NCI-H146 treated with DMSO at 0.1 percent for 48 hours (cell line): ENCODE results near the gene FBH1.

ENCODE experiments used
- DNase-seq: peaks from one replicate; lab custom pipeline; 2025; ENCODE audit not compliant: unreplicated experiment; lab: John Stamatoyannopoulos, UW

The FBH1 gene

GRCh38 chr10:5976512-5977470, 86.7 kb downstream of the FBH1 start:
- no peak for DNase-seq

DNA sequence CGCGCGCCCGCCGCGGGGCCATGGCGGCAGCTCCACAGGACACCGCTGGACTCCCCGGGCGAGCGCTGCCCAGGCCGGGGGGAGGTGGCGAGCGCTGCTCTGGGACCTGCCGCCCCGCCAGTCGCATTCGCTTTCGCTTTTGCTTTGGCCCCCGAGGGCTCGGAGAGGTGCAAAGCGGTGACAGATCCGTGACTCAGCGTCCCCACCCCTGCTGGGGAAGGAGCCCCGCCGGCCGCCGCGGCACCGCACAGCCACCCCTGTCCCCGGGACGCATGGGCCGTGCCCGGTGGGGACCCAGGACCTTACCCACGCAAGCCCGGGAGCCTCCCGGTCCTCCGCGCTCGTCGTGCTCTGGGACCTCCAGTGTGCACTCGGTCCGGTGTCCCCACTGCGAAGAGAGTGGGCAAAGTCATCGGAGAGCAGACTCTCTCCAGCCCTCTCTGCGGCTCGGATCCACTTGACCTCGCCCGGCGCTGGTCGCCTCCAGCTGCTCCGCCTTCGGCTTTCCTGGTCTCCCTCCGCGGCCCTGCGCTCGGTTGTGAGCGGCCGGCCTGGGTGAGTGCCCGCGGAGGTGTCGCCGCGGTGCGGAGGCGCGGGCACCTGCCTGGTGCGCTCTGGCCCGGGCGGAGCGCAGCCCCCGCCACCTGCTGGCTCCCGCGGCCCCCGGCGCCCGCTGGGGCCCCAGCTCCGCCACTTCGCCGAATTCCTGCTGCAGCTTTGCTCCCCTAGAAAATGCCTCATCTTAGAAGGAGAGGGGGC, 87.6 kb downstream of the FBH1 start, which contains the start of gene IL15RA:
IL15RA (minus strand) TSS at position 73 of the 759 bp plus-strand sequence; CDS start at position 22, 51 bp downstream.
- peak; percentile 49 for DNase-seq

DNA sequence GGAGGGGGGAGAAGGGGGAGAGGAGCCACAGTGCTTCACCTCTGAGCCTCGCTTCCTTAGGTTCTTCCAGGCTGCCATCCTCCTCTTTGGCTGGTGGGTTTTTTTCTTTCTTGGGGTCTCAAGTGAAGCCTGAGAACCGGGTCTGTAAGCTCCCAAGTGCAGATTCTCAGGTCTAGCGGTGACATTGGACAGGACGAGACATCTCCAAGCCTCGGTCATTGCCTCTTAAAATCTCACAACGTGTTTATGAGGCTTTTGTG, 88.1 kb downstream of the FBH1 start:
- no peak for DNase-seq

DNA sequence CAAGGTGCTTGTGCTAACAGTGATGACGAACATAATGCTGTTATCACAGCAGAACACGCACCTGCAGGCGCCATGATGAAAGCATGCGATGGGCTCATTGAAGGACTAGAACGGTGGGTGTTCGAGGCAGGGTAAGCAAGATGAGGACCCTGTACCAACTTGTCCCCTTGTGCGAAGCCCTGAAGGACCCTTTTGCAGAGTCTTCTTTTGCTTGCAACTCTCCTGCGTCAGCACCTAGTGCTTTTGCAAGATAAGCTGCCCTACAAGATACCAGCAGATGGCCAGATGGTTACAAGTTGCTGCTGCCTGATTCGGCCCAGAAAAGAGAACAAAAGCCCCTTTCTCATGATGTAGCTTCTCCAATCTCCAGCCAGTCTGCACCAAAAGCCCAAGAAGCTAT, 91.5 kb downstream of the FBH1 start:
- no peak for DNase-seq

GRCh38 chr10:5983774-5984173, 93.7 kb downstream of the FBH1 start:
- no peak for DNase-seq

DNA sequence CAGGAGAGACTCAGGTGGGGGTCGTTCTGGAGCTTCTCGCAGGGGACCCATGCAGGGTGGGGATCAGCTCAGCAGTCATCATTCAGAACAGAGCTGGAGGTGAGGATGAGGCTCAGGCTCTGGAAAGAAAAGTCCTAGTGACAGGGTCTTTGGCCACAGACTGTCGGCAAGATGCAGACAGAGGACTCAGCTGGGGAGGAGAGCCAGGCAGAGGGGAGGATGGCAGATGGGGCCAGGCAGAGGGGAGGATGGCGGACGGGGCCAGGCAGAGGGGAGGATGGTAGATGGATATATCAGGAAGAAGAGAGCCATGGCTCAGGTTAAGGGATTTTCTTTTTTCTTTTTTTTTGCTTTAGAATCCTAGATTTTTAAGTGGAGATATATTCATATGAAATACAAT, 95.0 kb downstream of the FBH1 start:
- no peak for DNase-seq
